Fibroblast of lung (primary cell): Measurements from ENCODE around the gene ZC3HAV1. TPM values are rescaled to one million over a fixed set of nuclear protein-coding genes. Genes with fewer than 3 reads are reported as not detected.

Experiments used
- DNase-seq, 2 donors: peaks; one replicate each; pipeline versions ENCODE4 v3.0.0 to v3.0.0-alpha.2; 2010; ENCODE audit warnings: low read depth in 2 of 2
- H2AFZ ChIP-seq: 2 replicates; pipeline ENCODE4 v1.5.1; 2012; ENCODE audit warnings: low read length, control low read depth, inconsistent platforms
- H3K27ac ChIP-seq: 2 replicates; pipeline ENCODE4 v1.5.1; 2011; ENCODE audit warnings: low read length, control low read depth; ENCODE audit not compliant: insufficient read depth
- H3K27me3 ChIP-seq: 2 replicates; pipeline ENCODE4 v1.5.1; 2011; ENCODE audit warnings: mild to moderate bottlenecking, low read length; ENCODE audit not compliant: control insufficient read depth, insufficient read depth
- H3K36me3 ChIP-seq: 2 replicates; pipeline ENCODE4 v1.5.1; 2011; ENCODE audit warnings: low read length; ENCODE audit not compliant: control insufficient read depth, insufficient read depth
- H3K4me1 ChIP-seq: 2 replicates; pipeline ENCODE4 v1.5.1; 2011; ENCODE audit warnings: low read length; ENCODE audit not compliant: control insufficient read depth, insufficient read depth; ENCODE audit errors: extremely low read depth
- H3K4me2 ChIP-seq: 2 replicates; pipeline ENCODE4 v1.5.1; 2011; ENCODE audit warnings: low read length, control low read depth; ENCODE audit not compliant: insufficient read depth; ENCODE audit errors: extremely low read depth
- H3K4me3 ChIP-seq, 4 experiments: fragments of 200-600 bp in 1 of 4; sonication (generic) in 1 of 4; replicated peaks in 1 of 4; 2 replicates each; pipeline ENCODE4 v1.5.1; 2011 to 2016; ENCODE audit warnings: low read length in 4 of 4, low read depth in 3 of 4, mild to moderate bottlenecking in 3 of 4, control low read depth in 2 of 4, inconsistent platforms in 1 of 4, mixed read lengths in 1 of 4; ENCODE audit not compliant: insufficient read depth in 1 of 4; ENCODE audit errors: control extremely low read depth in 1 of 4
- H3K79me2 ChIP-seq: 2 replicates; pipeline ENCODE4 v1.5.1; 2012; ENCODE audit warnings: mild to moderate bottlenecking, low read length, inconsistent platforms; ENCODE audit not compliant: control insufficient read depth, insufficient read depth
- H3K9ac ChIP-seq: 2 replicates; pipeline ENCODE4 v1.5.1; 2011; ENCODE audit warnings: mild to moderate bottlenecking, low read length, control low read depth; ENCODE audit not compliant: insufficient read depth
- H3K9me3 ChIP-seq: 2 replicates; pipeline ENCODE4 v1.5.1; 2012; ENCODE audit warnings: low read depth, low read length; ENCODE audit not compliant: control insufficient read depth, insufficient read depth
- H4K20me1 ChIP-seq: 2 replicates; pipeline ENCODE4 v1.5.1; 2011; ENCODE audit warnings: low read length; ENCODE audit not compliant: control insufficient read depth, insufficient read depth; ENCODE audit errors: extremely low read depth
- CTCF ChIP-seq, 2 donors: IDR thresholded peaks in 1 of 2; conservative IDR thresholded peaks in 1 of 2; 1 replicate in 1 of 2; 2 replicates in 1 of 2; pipeline ENCODE4 v1.5.1; 2011 to 2012; ENCODE audit warnings: low read length in 2 of 2, control low read depth in 1 of 2, inconsistent platforms in 1 of 2, low read depth in 1 of 2, mild to moderate bottlenecking in 1 of 2
- EZH2 ChIP-seq: IDR thresholded peaks from 2 replicates; pipeline ENCODE4 v1.5.1; 2012; ENCODE audit warnings: low read length, control low read depth, mild to moderate bottlenecking; ENCODE audit errors: missing control alignments
- polyA plus RNA-seq, 2 donors: library from polyadenylated mRNA; depleted of rRNA in 1 of 2; stranded (reverse) in 1 of 2; unstranded in 1 of 2; fragments of >200 nt; gene quantifications; 2 replicates each; pipeline ENCODE4 v1.2.1, GENCODE V29; 2011 to 2012; ENCODE audit warnings: missing spikeins in 1 of 2
- total RNA-seq: library from RNA; depleted of rRNA; stranded (reverse); fragments of >200 nt; gene quantifications from 2 replicates; pipeline ENCODE4 v1.2.1, GENCODE V29; 2014

Gene ZC3HAV1
- total and polyA plus RNA-seq, 2 donors (not counting 1 experiment from before 2014, with no cell fraction given), result 24.8 to 28.8 TPM

- no peaks in the 10 kb centered on the region for H3K4me1 ChIP-seq
- H3K27ac ChIP-seq, result no peak overlapping the region
- H3K9me3 ChIP-seq, result no peaks in the 10 kb centered on the region
- no peak overlapping the region for H3K4me3 ChIP-seq
- peaks cover 6% of the 10 kb centered on the region for H3K36me3 ChIP-seq
- peak in 1 of 2 donors; percentile 22 for DNase-seq
- no peaks in the 10 kb centered on the region for H3K79me2 ChIP-seq
- TF ChIP-seq CTCF (conservative IDR thresholded peaks at IDR 0.05 in 1 of 2, IDR thresholded peaks at IDR 0.05 in 1 of 2; ENCODE audit: low read depth in 1 of 2, low read length in 2 of 2), result no peak
- no peak for TF ChIP-seq EZH2
- H3K9ac ChIP-seq, result no peak overlapping the region
- no peaks in the 10 kb centered on the region for H3K27me3 ChIP-seq
- no peak overlapping the region for H3K4me2 ChIP-seq
- H2AFZ ChIP-seq, result no peak overlapping the region
- no peaks in the 10 kb centered on the region for H4K20me1 ChIP-seq
Measured at GRCh38 chr7:139065323-139065722, 44.2 kb downstream of the ZC3HAV1 start.

- Histone ChIP-seq H4K20me1 (no peaks in the 10 kb centered on the region), H3K4me3 (no peak overlapping the region), H3K36me3 (peaks cover 5% of the 10 kb centered on the region), H2AFZ (no peak overlapping the region), H3K79me2 (no peaks in the 10 kb centered on the region), H3K9me3 (no peaks in the 10 kb centered on the region), H3K9ac (no peak overlapping the region), H3K4me2 (no peak overlapping the region), H3K27me3 (no peaks in the 10 kb centered on the region), H3K4me1 (no peaks in the 10 kb centered on the region), H3K27ac (no peak overlapping the region)
- TF ChIP-seq CTCF (conservative IDR thresholded peaks at IDR 0.05 in 1 of 2, IDR thresholded peaks at IDR 0.05 in 1 of 2; ENCODE audit: low read depth in 1 of 2, low read length in 2 of 2), result no peak
- TF ChIP-seq EZH2, result no peak
- DNase-seq, result peak in 1 of 2 donors; percentile 12
Measured at GRCh38 chr7:139061416-139061815, 48.1 kb downstream of the ZC3HAV1 start.

- Histone ChIP-seq H3K9ac (no peak overlapping the region), H3K4me1 (no peaks in the 10 kb centered on the region), H2AFZ (no peak overlapping the region), H4K20me1 (no peaks in the 10 kb centered on the region), H3K9me3 (no peaks in the 10 kb centered on the region), H3K27ac (no peak overlapping the region), H3K4me3 (no peak overlapping the region), H3K79me2 (no peaks in the 10 kb centered on the region), H3K27me3 (no peaks in the 10 kb centered on the region), H3K36me3 (peaks cover 5% of the 10 kb centered on the region), H3K4me2 (no peak overlapping the region)
- no peak for TF ChIP-seq EZH2
- no peak for TF ChIP-seq CTCF (conservative IDR thresholded peaks at IDR 0.05 in 1 of 2, IDR thresholded peaks at IDR 0.05 in 1 of 2; ENCODE audit: low read depth in 1 of 2, low read length in 2 of 2)
- DNase-seq, result no peak
Measured at GRCh38 chr7:139060695-139061237, 48.8 kb downstream of the ZC3HAV1 start.
